Activated CD4-positive, alpha-beta T cell treated with anti-CD3 and anti-CD28 coated beads, Interleukin-2, Interleukin-4, amounts not matched to agents 100 ng/mL and 50 ng/mL, durations not matched to agents 16 hours and 8 hours (primary cell): Measurements from ENCODE around the gene PLEKHN1.

Source experiments
- DNase-seq: peaks from one replicate; pipeline ENCODE4 v3.0.0-alpha.2; 2020; ENCODE audit warnings: low spot score

PLEKHN1 gene

DNA sequence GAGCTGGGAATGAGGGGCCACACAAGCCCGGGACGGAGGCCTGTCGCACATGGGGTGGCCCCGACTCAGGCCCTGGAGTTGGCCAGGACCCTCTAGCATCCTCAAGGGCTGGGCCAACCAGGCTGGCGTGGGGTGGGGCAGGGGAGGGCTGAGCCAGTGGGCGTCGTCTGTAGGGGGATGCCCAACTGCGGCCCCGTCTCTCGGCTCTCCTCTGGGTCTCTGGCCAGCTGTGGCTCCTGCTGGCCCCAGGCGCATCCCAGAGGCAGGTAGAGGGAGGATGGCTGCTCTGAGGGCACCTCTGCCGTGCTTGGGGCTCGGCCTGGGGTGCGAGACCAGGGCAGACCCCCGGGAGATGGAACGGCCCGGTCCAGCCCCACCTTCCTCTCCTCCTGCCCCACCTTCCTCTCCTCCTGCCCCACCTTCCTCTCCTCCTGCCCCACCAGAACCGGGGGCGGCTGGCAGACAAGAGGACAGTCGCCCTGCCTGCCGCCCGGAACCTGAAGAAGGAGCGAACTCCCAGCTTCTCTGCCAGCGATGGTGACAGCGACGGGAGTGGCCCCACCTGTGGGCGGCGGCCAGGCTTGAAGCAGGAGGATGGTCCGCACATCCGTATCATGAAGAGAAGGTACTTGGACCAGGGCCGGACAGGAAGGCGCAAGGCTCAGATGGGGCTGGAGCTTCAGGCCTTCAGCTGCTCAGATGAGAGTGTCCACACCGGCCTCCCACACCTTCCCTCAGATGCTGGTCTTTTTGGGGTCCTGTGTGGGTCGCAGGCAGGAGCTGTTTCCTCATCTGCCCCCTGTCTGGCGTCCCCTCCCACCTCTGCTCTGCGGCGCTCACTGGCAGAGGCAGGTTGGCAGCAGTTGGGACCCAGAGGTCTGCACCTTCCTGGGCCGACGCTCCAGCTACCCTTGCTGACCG is 36.3 kb upstream of the PLEKHN1 start:
- DNase-seq = no peak

DNA sequence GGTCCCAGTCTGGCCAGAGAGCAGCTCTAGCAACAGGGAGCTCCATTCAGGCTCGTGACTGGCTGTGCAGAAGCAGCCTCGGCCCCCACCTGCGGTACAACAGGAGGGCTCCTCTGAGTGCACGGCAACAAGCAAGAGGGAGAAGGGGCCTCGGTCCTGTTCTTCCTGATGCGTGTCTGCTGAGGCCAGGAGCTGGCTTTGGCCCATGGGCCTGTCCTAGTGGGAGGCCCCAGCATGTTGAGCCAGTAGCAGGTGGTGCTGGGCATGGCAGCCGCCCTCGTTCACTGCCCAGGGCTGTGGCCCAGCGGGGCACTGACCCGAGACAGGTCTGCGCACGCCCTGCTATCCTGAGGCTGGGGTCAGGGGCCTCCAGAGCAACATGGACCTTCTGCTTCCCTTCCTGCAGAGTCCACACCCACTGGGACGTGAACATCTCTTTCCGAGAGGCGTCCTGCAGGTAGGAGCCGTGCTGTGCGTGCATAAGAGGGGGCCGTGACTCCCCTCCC is 35.6 kb upstream of the PLEKHN1 start:
- no peak for DNase-seq

DNA sequence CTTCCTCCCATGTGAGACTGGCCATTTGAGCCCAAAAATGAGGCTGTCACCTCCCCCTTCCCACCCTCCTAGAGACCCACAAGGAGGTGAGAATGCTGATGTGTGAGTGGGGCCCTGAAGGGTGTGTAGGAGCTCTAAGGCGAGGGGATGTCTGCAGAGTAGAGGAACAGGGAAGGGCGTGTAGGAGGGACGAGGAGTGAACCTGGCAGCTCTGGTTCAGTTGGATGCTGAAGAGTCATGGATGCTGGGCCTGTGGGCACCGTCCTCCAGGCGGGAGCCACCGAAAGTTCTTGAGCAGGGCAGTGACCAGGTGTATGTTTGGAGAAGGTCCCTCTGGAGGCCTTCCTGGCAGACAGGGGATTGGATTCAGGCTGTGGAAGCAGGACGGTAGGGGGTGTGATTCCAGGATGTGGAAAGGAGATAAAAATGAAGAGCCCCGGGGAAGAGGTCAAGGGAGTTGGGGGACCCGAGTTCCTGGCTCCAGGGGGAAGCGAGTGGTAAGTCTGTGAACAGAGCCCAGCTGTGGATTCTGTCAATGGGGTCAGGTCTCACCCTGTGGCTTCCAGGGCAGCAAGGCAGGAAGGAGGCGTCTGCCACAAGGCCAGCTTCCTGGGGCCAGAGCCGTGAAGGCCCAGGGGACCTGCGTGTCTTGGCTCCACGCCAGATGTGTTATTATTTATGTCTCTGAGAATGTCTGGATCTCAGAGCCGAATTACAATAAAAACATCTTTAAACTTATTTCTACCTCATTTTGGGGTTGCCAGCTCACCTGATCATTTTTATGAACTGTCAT is 34.7 kb upstream of the PLEKHN1 start:
- no peak for DNase-seq

DNA sequence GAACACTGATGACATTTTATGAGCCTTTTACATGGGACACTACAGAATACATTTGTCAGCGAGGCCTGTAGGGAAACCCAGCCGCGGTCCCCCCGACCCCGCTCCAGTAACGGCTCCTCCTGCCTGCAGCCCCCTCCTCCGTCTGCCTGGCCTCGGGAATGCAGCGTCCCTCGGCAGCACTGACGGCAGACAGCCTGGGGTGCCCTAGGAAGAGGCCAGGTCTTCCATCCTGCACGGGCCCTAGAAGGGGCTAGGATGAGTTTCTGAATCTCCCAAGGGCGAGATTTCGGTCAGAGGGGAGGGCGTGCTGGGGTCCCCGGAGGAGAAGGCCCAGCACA is 34.1 kb upstream of the PLEKHN1 start:
- no peak for DNase-seq

DNA sequence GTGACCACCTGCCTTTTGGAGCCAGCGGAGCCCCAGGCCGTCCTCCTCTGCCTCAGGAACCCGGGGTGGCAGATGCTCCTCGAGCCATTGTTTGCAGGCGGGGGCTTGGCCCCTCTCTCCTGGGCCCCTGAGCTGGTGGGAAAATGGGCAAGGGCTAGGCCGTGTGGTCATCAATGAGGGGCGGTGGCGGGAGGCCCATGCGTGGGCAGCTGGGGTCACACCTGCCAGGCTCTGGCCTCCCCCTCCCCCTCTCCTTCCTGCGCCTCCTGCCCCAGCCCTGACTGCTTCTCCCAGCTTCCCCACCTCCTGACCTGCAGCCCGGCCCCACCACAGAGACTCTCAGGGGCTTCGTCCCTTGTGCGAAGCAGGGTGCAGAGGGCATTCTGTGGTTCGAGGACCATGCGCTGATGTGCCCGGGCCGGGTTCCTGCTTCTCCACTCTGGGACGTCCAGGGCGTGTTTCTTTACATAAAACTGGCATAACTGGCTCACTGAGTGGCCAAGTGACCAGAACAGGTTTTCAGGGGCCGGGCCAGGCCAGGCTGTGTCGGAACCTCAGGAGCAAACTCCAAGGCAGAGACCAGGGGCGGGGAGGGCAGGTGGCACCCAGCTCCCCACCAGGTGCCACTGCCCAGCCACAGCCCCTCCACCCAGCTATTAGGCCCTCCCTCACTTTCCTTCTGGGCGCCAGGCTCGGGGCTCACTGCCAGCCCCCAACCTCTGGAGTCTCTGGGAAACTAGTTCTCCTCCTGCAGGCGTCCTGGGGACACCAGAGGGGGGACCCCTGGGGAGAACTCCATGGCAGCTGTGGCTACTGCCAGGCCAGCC is 33.3 kb upstream of the PLEKHN1 start:
- no peak for DNase-seq

DNA sequence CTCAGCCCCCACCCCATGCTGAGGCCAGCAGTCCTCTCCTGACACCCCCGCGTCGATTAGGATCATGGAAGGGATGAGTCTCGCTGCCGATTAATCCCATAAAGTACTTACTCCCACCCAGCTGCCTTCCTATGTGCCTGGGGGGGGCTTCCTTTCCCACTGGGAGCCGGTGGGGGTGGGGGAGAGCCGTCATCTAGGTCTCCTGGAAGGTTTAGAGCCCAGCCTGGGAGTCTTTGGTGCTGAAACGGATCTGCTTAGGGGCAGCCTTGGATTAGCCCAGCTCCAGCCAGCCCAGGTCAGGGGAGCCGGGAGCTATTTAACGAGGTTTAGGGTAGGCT is 32.7 kb upstream of the PLEKHN1 start:
- no peak for DNase-seq

DNA sequence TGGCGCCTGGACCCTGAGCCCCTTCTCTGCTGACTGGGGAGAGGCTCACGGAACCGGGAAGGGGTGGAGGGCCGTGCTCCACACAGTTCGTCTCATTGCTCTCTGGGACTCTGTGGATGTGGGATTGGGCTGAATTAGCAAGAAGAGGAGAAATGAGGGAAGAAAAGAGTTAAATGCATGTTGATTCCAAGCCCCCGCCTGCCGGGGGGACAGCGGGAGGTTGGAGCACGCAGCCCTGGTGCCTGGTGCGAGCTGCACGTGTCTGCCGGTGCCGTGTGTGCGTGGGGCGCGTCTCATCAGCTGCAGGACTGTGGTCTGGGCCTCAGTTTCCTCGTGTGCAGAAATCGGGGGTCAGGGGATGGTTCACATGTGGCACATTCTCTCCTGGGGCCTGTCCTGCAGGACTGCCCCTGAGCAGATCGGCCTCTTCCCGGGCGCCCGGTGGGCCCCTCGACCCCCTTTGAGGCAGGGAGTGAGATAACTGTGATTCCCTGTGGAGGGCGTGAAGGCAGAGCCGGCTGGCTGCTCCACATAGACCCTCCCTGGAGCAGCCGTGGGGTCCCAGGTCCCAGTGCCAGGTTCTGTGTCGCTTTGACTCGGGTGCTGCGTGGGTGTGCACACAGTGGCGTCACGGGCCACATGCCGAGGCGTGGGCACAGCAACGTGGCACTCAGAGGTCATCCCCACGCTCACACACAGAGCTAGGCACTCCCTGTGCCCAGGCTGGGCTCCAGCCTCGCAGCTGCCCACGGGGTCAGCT is 31.1 kb upstream of the PLEKHN1 start:
- no peak for DNase-seq

DNA sequence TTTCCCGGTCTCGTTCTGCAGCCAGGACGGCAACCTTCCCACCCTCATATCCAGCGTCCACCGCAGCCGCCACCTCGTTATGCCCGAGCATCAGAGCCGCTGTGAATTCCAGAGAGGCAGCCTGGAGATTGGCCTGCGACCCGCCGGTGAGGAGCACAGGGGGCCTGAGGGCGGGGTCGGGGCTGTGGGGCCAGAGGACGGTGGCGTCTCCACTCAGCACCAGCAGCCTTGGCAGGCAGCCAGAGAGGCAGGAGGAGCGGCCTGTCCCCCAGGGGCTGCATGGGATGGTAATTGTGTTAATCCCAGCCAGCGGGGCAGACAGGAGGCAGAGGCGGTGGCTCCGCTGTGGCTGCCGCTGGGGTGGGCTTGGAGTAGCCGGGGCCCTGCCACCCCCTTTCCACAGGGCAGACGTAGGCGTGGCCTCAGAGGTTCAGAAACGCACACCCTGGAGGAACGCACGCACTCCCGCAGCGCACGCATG is 30.5 kb upstream of the PLEKHN1 start:
- DNase-seq = no peak

DNA sequence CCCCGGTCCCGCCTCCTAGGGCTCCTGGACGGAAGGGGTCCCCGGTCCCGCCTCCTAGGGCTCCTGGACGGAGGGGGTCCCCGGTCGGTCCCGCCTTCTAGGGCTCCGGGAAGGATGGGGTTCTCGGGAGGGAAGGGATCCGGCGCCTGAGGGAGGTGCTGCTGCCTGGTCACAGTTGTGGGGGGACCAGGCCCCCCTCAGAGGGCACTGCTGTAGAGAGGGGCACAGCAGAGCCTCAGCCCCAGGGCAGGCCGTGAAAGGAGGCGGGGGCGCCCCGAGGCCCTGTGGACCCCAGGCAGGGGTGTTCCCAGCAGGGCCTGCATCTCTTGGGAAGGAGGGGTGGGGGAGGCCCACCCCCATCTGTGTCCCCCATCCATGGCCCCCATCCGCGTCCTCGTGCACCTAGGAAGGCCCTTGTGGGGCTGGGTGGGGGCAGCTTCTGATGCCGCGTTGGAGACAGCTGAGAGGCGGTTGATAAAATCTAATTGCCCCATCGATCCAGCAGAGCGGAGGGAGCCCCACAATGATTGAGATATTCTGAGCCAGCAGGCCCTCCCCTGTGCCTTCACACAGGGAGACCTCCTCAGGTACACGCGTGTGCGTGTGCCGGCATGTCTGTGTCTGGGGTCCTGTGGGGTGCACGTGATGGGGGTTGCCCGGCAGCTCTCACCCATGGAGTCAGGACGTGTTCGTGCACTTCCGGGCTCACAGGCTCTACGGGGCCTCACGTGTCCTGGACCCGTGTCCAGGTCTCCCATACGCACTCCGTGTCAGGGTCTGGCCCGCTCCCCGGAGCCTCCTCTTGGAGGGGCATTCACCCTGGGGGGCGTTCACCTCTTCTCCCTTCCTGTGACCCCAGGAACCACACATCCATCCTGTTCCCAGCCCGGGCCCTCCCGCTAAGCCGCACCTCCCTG is 29.7 kb upstream of the PLEKHN1 start:
- no peak for DNase-seq

DNA sequence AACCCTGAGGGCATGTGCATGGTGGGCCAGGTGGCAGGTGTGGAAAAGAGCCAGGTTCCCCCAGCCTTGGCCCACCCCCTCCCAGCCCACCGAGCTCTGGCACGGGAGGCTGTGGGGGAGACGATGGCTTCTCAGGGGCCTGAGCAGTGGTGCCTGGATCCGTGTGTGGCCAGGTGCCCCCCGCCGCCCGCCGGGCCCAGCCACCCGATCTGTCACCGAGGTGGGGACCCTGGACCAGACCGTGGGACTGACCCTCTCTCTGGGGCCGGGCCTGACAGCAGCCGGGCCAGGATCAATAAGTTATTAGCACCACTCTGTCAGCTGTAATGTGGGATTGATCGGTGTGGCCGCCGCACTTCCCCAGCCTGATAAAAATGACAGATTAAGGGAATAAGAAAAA is 28.8 kb upstream of the PLEKHN1 start:
- no peak for DNase-seq

DNA sequence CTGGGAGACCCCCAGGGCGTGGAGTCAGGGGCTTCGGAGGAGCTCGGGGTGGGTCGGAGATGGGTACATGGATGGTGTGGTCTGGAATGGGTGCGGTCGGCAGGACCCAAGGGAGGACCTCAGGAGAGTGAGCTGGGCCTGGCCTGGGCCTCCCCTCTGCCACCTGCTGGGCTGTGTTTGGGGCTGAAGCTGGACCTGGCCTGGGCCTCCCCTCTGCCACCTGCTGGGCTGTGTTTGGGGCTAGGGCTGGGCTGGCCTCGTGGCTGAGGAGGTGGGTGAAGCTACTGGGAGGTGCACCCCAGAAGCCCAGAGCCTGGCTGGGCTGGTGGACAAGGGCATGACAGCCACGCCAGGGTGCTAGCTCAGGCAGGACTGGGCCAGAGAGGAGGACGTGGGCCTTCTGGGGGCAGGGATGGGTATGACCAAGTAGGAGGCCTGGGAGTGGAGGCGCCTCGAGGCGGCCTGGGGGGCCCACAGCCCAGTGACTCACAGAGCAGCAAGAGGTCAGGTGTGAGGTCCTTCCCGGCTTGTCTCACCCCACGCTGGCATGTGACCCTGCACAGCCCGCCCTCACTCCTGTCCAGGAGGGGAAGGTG is 28.1 kb upstream of the PLEKHN1 start:
- no peak for DNase-seq

DNA sequence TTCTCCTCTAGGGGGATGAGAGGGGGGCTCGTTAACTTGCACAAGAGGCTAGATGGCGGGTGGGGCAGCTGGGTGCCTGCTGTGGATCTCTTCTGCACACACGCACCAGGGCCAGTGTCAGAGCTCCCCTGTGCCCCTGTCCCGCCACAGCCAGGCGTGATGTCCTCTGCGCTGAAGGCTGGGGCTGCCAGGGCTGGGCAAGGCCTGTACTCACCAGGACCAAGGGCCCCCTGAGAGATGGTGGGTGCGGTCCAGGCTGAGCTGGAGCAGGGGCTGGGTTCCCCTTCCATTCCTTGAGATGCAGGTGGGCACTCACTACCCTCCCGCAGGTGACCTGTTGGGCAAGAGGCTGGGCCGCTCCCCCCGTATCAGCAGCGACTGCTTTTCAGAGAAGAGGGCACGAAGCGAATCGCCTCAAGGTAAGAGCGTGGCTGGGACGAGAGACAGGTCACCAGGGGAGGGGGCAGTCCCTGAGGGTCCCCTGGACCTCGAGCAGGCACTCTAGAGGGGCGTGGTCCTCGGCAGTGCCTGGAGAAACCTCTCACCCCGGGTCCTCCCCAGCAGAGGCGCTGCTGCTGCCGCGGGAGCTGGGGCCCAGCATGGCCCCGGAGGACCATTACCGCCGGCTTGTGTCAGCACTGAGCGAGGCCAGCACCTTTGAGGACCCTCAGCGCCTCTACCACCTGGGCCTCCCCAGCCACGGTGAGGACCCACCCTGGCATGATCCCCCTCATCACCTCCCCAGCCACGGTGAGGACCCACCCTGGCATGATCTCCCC is 27.4 kb upstream of the PLEKHN1 start:
- DNase-seq = no peak

DNA sequence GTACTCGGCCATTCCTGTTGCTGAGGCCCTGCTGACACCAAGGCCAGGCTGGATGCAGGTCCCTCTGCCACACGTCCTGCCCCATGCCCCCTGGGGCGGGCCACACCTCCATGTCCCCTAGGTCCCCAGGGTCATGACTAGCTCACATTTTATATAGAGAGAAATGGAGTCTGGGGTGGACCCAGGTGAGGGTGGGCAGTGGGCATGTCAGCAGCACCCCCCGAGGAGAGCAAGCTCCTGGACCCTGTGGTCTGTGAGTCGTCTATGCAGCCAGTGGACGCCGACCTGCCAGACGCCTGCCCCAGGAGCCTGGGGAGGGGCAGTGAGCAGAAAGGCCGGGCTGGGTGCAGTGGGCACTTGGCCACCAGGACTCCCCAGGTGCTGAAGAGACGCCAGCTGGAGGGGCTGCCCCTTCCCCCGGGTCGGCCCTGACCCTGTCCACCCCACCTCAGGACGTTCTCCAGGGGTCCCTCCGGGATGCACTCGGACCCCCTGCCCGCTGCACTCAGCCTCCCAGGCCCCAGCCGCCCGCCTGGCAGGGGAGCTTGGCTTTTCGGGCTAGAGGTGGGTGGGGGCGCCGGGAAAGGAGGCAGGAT is 26.7 kb upstream of the PLEKHN1 start:
- no peak for DNase-seq

DNA sequence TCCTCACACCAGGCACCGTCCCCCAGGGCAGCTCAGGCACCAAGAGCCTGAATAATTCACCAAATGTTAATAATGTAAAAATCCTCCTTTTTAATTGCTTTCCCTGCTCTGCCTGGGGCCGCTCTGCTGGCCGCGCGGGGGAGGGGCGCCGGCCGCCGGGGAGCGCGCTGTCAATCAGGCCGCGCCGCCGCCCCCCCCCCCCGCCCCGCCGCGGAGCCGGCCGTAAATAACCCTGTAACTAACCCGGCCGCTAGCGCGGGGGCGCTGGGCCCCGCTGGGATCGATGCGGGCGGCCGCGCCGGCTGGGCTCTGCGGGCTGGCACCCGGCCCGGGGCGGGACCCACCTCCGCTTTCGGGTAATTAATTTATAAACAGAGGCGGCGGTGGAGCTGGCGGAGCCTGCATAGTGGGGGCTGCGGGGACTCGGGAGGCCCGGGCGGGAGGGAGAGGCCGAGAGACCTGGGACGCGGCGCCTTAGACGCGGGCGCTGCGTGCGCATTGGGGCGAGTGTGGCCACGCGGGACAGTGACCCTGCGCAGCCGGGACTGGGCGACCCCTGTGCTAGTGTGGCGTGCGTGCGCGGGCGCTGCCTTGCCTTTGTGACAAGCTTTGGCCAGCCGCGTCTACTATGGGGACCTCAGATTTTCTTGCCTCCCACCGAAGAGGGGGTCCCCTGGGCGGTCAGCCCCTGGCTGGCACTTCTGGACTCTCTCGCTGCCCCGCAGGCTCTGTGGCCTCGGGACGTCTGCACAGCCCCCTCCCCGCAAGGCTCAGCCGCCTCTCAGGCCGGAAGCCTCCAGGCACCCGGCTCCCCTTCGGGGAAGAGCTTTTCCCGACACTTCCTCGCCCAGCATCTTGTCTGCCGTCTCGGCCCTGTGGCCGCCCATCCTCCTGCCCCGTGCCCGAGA is 25.9 kb upstream of the PLEKHN1 start:
- DNase-seq = no peak

DNA sequence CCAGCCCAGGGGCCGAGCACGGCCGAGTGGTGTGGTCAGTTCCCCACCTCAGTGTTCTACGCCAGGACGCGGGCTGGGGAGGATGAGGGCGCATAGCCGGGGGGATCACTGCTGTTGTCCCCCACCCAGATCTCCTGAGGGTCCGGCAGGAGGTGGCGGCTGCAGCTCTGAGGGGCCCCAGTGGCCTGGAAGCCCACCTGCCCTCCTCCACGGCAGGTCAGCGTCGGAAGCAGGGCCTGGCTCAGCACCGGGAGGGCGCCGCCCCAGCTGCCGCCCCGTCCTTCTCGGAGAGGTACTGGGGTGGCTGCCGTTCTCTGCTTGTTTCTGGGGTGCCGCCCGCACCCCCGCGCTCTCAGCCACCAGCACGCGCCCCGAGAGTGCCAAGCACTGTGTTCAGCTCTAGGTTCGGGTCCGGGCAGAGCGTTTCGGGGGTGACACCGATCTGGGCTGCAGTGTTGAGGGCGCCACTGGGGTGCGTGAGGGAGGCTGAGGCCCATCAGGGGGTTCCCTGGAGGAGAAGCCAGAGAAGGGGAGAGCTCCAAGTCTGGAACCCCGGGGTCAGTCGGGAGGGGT is 25.2 kb upstream of the PLEKHN1 start:
- no peak for DNase-seq

DNA sequence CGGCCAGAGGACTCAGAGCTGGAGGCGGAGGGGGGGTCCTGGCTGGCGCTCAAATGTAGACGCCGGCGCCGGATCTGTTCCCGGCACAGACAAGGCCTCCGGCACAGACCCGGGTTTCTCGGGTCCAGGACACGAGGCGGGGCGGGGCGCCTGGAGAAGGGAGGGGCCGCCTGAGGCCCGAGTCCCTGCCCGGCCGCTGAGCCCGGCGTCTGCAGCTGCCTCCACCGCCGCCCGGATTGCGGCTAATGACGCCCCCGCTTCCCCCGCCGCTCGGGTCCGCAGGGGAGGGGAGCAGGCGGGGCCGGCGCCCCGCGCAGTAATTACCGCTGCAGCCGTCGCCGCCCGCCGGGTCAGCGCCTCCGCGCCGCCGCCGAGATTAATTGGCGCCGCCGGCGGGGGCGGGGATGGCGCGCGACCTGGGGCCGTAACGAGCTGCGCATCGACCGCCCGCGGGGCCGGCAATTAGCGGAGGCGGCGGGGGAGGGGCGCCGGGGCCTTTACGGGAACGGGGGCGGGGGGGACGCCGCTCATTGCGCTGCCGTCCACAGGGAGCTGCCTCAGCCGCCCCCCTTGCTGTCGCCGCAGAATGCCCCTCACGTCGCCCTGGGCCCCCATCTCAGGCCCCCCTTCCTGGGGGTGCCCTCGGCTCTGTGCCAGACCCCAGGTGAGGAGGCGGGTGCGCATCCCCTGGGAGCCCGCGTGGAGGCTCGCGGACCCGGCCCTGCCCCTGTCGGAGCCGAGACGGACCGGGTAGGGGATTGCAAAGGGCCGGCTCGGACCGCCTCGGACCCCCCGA is 24.5 kb upstream of the PLEKHN1 start:
- no peak for DNase-seq

DNA sequence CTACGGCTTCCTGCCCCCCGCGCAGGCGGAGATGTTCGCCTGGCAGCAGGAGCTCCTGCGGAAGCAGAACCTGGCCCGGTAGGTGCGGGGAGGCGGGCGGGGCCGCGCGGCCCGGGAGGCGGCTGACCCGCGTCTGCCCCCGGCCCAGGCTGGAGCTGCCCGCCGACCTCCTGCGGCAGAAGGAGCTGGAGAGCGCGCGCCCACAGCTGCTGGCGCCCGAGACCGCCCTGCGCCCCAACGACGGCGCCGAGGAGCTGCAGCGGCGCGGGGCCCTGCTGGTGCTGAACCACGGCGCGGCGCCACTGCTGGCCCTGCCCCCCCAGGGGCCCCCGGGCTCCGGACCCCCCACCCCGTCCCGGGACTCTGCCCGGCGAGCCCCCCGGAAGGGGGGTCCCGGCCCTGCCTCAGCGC is 23.9 kb upstream of the PLEKHN1 start:
- no peak for DNase-seq
